Activated CD8-positive, alpha-beta memory T cell treated with anti-CD3 and anti-CD28 coated beads for 36 hours (primary cell): ENCODE data around the gene ADAMTS17. TPM values are rescaled to one million over a fixed set of nuclear protein-coding genes. Genes with fewer than 3 reads are reported as not detected.

ENCODE experiments used
- CTCF ChIA-PET: fragments of 350-600 bp; sonication (Branson Sonifier 250); formaldehyde crosslinking; loops from one replicate; lab custom pipeline; 2021; ENCODE audit warnings: antibody characterized with exemption; lab: Charles Lee
- POLR2A ChIA-PET: fragments of 350-600 bp; sonication (Branson Sonifier 250); formaldehyde crosslinking; loops from one replicate; lab custom pipeline; 2021; ENCODE audit warnings: antibody characterized with exemption; lab: Charles Lee
- total RNA-seq, 2 experiments: library from RNA; stranded (reverse); gene quantifications; one replicate each; pipeline ENCODE4 v1.2.3, GENCODE V29; 2021

ADAMTS17 gene
- total RNA-seq, 2 experiments from 2014 or later, result 1.4 to 1.6 TPM

GRCh38 chr15:100034191-100034590, 307.6 kb downstream of the ADAMTS17 start:
- CTCF ChIA-PET, result interaction anchor here (0.6 kb wide), 1 partner anchor 33 kb away, joined by 7 read pairs; no protein-coding TSS in a partner anchor
- POLR2A ChIA-PET, result no interaction called here

- ChIA-PET CTCF (interaction anchor here (0.6 kb wide), 1 partner anchor 32 kb away, joined by 7 read pairs; no protein-coding TSS in a partner anchor), POLR2A (interaction anchor here (0.6 kb wide), 1 partner anchor 1243 kb away, joined by 3 read pairs; no protein-coding TSS in a partner anchor)
Observed at GRCh38 chr15:100033140-100033857, 308.5 kb downstream of the ADAMTS17 start.

GRCh38 chr15:100032358-100033085, 309.3 kb downstream of the ADAMTS17 start:
- ChIA-PET POLR2A (no interaction called here), CTCF (no interaction called here)

DNA sequence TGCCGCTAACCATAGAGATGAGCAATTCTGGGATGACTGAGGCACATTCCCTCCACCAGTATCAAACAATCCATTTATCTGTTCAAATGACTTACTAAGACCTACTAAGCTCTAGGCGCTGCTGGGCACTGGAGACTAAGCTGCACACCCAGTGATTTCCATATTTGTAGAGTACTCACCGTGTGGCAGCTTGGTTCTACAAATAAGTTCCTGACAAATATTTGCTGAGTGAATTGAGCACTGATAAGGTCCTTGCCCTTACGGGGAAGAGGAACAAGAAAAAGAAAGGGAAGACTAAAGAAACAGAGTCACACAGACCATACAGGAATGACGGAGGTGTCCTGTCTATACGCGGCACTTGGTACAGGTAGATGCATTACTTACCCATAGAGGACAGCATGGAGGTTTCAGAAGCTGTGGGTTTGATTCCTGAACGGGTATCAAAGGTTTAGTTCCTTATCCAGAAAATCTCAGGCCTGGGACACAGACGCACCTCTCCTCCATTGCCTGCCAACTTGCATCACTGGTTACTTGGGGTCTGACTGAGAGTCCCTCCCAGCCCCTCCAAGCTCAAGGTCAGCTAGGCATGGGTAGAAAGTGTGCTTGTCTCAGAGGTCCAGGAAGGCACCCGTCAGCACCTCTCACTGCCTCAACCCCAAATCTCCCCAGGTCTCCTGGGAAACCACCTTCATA, 310.0 kb downstream of the ADAMTS17 start:
- ChIA-PET CTCF (no interaction called here), POLR2A (no interaction called here)

DNA sequence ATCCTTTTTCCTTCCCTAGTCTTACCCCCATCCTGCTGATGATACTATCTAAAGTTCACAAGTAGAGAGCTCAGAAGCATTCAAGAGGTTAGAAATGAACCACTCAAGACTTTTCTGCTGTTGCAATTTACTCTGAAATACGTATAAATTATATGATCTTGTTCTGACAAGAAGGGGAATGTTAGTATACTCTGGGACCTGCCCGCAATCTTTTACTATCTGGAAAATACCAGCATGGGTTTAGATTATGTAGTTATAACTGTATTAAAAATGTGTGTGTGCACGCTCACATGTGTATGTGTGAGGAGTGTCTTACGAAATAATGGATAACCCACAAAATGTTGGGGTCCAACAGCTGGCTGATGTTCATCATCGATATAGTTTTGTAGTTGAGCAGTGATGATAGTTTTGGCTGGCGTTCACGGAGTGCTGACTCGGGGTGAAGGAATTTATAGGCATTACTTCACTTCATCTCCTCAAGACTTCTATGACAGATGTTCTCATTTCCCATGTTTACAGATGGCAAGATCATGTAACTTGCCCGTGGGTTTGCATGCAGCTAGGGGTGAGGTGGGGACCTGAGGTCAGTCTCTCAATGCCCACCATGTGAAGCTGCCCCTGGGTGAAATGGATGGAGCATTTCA, 311.1 kb downstream of the ADAMTS17 start:
- POLR2A ChIA-PET, result no interaction called here

GRCh38 chr15:100029868-100030479, 311.8 kb downstream of the ADAMTS17 start:
- ChIA-PET CTCF (no interaction called here), POLR2A (no interaction called here)

More for the DNA sequence above, 311.1 kb downstream of the ADAMTS17 start:
- CTCF ChIA-PET, result no interaction called here

GRCh38 chr15:100029045-100029444, 312.7 kb downstream of the ADAMTS17 start:
- ChIA-PET POLR2A (no interaction called here), CTCF (no interaction called here)

GRCh38 chr15:100026041-100026440, 315.7 kb downstream of the ADAMTS17 start:
- ChIA-PET POLR2A (no interaction called here), CTCF (no interaction called here)

GRCh38 chr15:100022806-100023205, 319.0 kb downstream of the ADAMTS17 start:
- ChIA-PET POLR2A (no interaction called here), CTCF (no interaction called here)

DNA sequence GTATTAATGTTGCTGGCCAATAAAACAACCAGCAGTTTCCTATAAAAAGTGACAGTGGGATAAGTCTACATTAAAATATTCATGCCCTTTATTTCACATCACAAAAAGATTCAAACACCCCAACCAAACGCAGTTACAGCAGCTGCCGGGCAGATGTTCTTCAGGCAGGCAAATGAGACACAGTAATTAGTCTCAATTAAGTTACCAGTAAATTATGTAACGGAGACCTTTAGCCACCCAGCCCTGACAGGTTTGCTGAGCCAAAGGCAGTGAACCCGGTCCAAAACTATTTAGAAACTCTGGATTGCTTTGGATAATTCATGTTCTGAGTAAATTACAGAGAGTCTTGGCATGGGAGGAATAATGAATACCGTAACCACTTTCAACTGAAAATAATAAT, 319.4 kb downstream of the ADAMTS17 start:
- ChIA-PET CTCF (no interaction called here), POLR2A (no interaction called here)

GRCh38 chr15:100021653-100022052, 320.1 kb downstream of the ADAMTS17 start:
- CTCF ChIA-PET, result no interaction called here
- POLR2A ChIA-PET, result no interaction called here

- ChIA-PET CTCF (no interaction called here), POLR2A (no interaction called here)
Observed at GRCh38 chr15:100020614-100021013, 321.2 kb downstream of the ADAMTS17 start.

DNA sequence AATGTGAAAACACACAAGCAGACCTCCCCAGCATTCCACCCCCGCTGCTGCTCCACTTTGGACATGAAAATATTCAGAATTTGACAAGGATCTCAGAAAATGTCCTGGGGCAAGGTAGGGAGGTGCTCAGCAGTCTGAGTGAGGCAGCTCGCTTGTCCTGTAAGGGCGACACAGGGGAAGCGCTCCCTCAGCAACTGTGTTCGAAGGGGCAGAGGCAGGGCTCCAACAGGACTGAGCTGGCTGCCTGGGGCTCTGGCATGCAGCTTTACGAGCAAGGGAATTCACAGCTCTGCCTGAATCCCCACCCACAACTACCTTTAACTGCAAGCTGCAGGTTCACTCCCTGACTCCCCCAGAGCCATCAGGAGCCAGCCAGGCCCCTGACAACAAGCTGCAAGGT, 321.6 kb downstream of the ADAMTS17 start:
- ChIA-PET CTCF (interaction anchor here (0.6 kb wide), 1 partner anchor 26 kb away, joined by 3 read pairs; no protein-coding TSS in a partner anchor), POLR2A (no interaction called here)

GRCh38 chr15:100019601-100020000, 322.2 kb downstream of the ADAMTS17 start:
- ChIA-PET CTCF (interaction anchor here (0.6 kb wide), 1 partner anchor 27 kb away, joined by 3 read pairs; no protein-coding TSS in a partner anchor), POLR2A (no interaction called here)

DNA sequence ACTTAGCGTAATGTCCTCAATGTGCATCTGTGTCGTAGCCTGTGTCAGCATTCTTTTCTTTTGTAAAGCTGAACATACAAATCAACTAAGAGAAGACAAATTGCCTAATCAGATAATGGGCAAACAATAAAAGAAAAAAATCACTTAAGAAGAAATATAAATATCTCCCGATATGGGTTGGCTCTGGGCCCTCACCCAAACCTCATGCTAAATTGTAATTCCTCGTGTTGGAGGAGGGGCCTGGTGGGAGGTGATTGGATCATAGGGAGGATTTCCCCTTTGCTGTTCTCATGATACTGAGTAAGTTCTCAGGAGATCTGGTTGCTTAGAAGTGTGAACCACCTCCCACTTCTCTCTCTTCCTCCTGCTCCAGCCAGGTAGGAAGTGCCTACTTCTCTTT, 323.6 kb downstream of the ADAMTS17 start:
- ChIA-PET POLR2A (no interaction called here), CTCF (no interaction called here)

DNA sequence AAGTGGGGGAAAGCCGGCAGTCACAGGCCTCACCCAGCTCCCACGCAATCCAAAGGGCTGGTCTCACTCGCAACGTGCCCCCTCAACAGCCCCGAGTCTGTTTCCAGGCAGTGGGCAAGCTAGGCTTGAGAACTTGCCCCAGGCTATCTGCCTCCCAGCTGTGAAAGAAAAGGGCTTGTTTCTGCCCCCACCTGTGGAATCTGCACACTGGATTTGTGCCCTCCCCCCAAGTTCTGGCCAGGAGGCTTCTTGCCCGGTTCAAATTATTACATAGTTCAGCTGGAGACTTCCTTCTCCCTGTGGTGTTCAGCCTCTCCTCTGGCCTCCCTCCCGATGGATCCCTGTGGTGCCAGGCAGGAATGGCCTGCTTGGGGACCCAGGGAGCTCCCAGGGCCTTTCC, 324.6 kb downstream of the ADAMTS17 start:
- ChIA-PET POLR2A (no interaction called here), CTCF (no interaction called here)

DNA sequence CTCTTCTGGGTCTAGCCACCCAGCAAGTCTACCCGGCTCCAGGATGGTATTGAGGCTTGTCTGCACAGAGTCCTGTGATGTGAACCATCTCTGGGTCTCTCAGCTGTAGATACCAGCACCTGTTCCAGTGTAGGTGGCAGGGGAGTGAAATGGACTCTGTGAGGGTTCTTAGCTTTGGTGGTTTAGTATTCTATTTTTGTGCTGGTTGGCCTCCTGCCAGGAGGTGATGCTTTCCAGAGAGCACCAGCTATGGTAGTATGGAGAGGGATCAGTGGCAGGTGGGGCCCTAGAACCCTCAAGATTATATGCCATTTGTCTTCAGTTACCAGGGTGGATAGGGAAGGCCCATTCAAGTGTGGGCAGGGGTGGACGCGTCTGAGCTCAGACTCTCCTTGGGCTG, 325.1 kb downstream of the ADAMTS17 start:
- POLR2A ChIA-PET, result no interaction called here
- CTCF ChIA-PET, result no interaction called here

- ChIA-PET CTCF (no interaction called here), POLR2A (no interaction called here)
Observed at GRCh38 chr15:100011235-100011634, 330.5 kb downstream of the ADAMTS17 start.

DNA sequence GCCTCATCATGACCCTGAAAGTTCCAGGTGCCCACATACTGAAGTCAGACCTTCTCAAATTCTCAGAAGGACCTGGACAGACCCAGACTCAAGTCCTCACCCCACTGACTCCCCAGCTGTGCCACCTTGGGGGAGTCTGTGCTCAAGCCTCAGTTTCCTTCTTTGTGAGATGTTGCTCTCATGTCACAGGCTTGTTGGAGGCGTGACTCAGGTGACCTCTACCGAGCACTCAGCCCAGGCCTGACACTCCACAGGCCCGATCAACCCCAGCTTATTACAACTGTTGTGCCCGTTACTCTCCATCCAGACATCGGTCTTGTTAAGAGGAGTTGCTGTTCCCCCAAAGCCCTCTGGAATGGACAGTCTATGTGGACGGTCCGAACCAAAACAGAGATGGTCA, 332.4 kb downstream of the ADAMTS17 start:
- ChIA-PET POLR2A (no interaction called here), CTCF (no interaction called here)
